ENCODE measurements around the gene DNMT3B. TPM values are rescaled to one million over a fixed set of nuclear protein-coding genes. Genes with fewer than 3 reads are reported as not detected.

DNMT3B gene
- 95.5 and 105 TPM in 2 replicates for total RNA-seq (2022)
- Bru-seq, nascent RNA: percentile 94 among the genes with signal in this experiment
- BruChase-seq, experiment 1, labeled RNA remaining after a 2-hour chase: percentile 96 among the genes with signal in this experiment
- BruChase-seq, experiment 2, labeled RNA remaining after a 6-hour chase: percentile 94 among the genes with signal in this experiment
- long read RNA-seq, full-length matches to known transcripts: 52 of 118 reads
- long read RNA-seq, partial matches to known transcripts: 43 of 118 reads
- long read RNA-seq, other reads (novel, unspliced or antisense): 23 of 118 reads

DNA sequence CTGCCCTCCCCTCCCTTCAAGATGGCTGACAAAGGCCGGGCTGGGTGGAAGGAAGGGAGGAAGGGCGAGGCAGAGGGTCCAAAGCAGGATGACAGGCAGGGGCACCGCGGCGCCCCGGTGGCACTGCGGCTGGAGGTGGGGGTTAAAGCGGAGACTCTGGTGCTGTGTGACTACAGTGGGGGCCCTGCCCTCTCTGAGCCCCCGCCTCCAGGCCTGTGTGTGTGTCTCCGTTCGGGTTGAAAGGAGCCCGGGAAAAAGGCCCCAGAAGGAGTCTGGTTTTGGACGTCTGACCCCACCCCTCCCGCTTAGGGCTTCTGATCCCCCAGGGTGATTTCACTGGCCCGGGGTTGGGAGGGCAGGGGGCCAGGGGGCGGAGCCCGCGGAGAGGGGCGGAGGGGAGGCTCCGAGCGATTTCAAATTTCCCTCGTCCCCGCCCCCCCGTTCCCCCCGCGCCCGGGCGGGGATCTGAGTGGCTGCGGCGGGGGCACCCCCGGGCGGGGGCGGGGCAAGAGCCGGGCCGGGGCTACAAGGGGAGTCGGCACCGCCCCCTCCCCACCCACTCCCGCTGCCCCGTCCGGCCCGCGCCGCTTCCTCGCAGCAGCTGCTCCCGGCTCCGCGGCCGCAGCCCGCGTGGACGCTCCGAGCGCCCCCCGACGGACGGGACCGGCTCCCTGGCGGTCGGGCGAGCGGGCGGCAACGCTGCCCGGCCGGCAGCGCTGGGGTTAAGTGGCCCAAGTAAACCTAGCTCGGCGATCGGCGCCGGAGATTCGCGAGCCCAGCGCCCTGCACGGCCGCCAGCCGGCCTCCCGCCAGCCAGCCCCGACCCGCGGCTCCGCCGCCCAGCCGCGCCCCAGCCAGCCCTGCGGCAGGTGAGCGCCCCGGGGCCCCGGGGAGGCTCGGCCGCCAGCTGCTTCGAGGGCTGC lies at the start of gene DNMT3B:
TSS of gene DNMT3B (plus strand) at position 555 of the 923 bp plus-strand sequence. CDS start 17,939 bp downstream, outside the sequence.
- Histone ChIP-seq H3K4me1 (peaks cover 25% of the 10 kb centered on the region), H3K9me3 (no peaks in the 10 kb centered on the region), H3K27me3 (replicated peaks; ENCODE audit: control insufficient read depth, insufficient read depth, low read length) (no peaks in the 10 kb centered on the region), H3K4me3 (ENCODE audit: low read depth, low read length) (peak within 1 kb of the TSS; percentile 87), H3K36me3 (ENCODE audit: control insufficient read depth, insufficient read depth, low read length) (no peaks in the 10 kb centered on the region)
- Mint-ChIP-seq H3K4me3 (ENCODE audit: unreplicated experiment) (peak within 1 kb of the TSS; percentile 100), H3K27me3 (ENCODE audit: insufficient read depth, unreplicated experiment) (no peaks in the 10 kb centered on the region), H3K27ac (ENCODE audit: unreplicated experiment) (peak within 1 kb of the TSS; percentile 93), H3K9me3 (ENCODE audit: unreplicated experiment) (no peaks in the 10 kb centered on the region), H3K36me3 (ENCODE audit: insufficient read depth, unreplicated experiment) (peaks cover 43% of the 10 kb centered on the region), H3K4me1 (ENCODE audit: low read depth, unreplicated experiment) (peaks cover 31% of the 10 kb centered on the region)
- ChIA-PET POLR2A (interaction anchor here (0.6 to 3.2 kb wide), 9 partner anchors 9 to 58 kb away, joined by 4 to 51 read pairs (median 5); partner anchors contain the start of genes COMMD7 and MAPRE1), CTCF (interaction anchor here (0.6 to 3.7 kb wide), 11 partner anchors 15 to 349 kb away, joined by 3 to 53 read pairs (median 8); partner anchors contain the start of gene COMMD7)
- BruUV-seq (replicated peaks): no TSS peak
- peak; percentile 97 to 99 for DNase-seq
- TF ChIP-seq, protein P1, sequence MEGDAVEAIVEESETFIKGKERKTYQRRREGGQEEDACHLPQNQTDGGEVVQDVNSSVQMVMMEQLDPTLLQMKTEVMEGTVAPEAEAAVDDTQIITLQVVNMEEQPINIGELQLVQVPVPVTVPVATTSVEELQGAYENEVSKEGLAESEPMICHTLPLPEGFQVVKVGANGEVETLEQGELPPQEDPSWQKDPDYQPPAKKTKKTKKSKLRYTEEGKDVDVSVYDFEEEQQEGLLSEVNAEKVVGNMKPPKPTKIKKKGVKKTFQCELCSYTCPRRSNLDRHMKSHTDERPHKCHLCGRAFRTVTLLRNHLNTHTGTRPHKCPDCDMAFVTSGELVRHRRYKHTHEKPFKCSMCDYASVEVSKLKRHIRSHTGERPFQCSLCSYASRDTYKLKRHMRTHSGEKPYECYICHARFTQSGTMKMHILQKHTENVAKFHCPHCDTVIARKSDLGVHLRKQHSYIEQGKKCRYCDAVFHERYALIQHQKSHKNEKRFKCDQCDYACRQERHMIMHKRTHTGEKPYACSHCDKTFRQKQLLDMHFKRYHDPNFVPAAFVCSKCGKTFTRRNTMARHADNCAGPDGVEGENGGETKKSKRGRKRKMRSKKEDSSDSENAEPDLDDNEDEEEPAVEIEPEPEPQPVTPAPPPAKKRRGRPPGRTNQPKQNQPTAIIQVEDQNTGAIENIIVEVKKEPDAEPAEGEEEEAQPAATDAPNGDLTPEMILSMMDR (IDR thresholded peaks at IDR 0.05; ENCODE audit: insufficient read depth in 1 of 2, low read depth in 1 of 2, low read length in 1 of 2, severe bottlenecking in 1 of 2, unreplicated experiment in 1 of 2): peak in 1 of 2 experiments; percentile 31
- intact Hi-C loops (cut with micrococcal nuclease; ENCODE audit: unreplicated experiment): loop anchor here (1.0 to 5.0 kb wide), 5 partner anchors 10 to 88 kb away; no protein-coding TSS in a partner anchor

- Histone ChIP-seq H3K4me3 (ENCODE audit: low read depth, low read length) (no peak overlapping the region), H3K27me3 (replicated peaks; ENCODE audit: control insufficient read depth, insufficient read depth, low read length) (no peaks in the 10 kb centered on the region), H3K4me1 (peaks cover 23% of the 10 kb centered on the region), H3K9me3 (no peaks in the 10 kb centered on the region), H3K36me3 (ENCODE audit: control insufficient read depth, insufficient read depth, low read length) (no peaks in the 10 kb centered on the region)
- Mint-ChIP-seq H3K27me3 (ENCODE audit: insufficient read depth, unreplicated experiment) (no peaks in the 10 kb centered on the region), H3K4me3 (ENCODE audit: unreplicated experiment) (peak overlapping the region; percentile 3), H3K36me3 (ENCODE audit: insufficient read depth, unreplicated experiment) (peaks cover 67% of the 10 kb centered on the region), H3K27ac (ENCODE audit: unreplicated experiment) (peak overlapping the region; percentile 65), H3K4me1 (ENCODE audit: low read depth, unreplicated experiment) (peaks cover 10% of the 10 kb centered on the region), H3K9me3 (ENCODE audit: unreplicated experiment) (no peaks in the 10 kb centered on the region)
- intact Hi-C loops (cut with micrococcal nuclease; ENCODE audit: unreplicated experiment): loop anchor here (2.0 kb wide), 1 partner anchor 44 kb away; no protein-coding TSS in a partner anchor
- DNase-seq: peak; percentile 70
- TF ChIP-seq, protein P1 (IDR thresholded peaks at IDR 0.05; ENCODE audit: insufficient read depth in 1 of 2, low read depth in 1 of 2, low read length in 1 of 2, severe bottlenecking in 1 of 2, unreplicated experiment in 1 of 2): no peak
- BruUV-seq (replicated peaks): TSS peak; percentile 23
- CTCF ChIA-PET: interaction anchor here (1.4 kb wide), 1 partner anchor 60 kb away, joined by 7 read pairs; no protein-coding TSS in a partner anchor
- POLR2A ChIA-PET: interaction anchor here (0.6 to 1.3 kb wide), 3 partner anchors 44 to 101 kb away, joined by 3 to 4 read pairs (median 3); no protein-coding TSS in a partner anchor
Observed at GRCh38 chr20:32718749-32719348, 43.3 kb upstream of the DNMT3B start.
